C4-2B (cell line): ENCODE measurements around the gene CPN2.

Experiments used
- H3K27ac ChIP-seq: fragments of 450-650 bp; 2 replicates; pipeline ENCODE4 v1.5.1; 2017
- CTCF ChIP-seq: fragments of 450-650 bp; conservative IDR thresholded peaks from 2 replicates; pipeline ENCODE4 v1.5.1; 2017; ENCODE audit warnings: mild to moderate bottlenecking
- ZFX ChIP-seq: fragments of 450-650 bp; IDR thresholded peaks from 2 replicates; pipeline ENCODE4 v1.6.1; 2017

CPN2 gene

GRCh38 chr3:194306109-194306686 lies 44.9 kb downstream of the CPN2 start:
- H3K27ac ChIP-seq, result no peak overlapping the region
- TF ChIP-seq ZFX (no peak), CTCF (no peak)

DNA sequence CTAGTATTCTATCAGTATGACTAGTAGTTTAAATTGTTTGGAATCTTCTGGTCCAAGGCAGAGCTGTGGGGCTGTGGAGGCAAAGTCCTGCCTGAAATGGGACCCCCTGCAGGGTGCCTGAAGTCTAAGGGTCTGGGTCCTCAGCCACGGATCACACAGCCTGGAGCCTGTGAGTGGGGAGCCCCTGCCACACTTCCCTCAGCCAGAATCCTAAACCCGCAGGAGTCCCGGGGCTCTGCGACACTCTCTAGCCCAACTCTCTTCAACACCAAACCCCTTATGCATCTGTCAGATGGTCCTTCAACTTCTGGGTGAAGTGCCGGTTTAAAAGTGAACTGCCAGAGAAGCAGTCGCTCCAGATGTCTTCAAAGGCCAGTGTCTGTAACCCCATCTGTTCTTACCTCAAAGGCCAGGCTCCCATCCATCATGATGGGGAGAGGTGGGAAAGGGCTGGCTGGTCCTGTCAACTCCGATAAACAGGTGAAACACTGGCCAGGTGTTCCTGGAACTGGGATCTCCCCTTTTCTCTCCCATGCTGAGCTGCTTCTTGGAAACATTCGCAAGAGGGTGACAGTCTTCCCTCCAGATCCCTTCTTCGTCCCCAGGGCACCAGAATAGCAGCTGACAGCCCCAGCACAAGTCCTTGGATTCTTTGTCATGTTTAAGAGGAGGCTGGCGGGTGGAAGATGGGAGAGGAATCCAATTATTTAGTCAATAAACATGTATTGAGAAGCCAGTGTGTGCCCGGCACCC lies 45.6 kb downstream of the CPN2 start:
- H3K27ac ChIP-seq, result no peak overlapping the region
- TF ChIP-seq CTCF, result no peak
- TF ChIP-seq ZFX, result no peak

- H3K27ac ChIP-seq, result no peak overlapping the region
- TF ChIP-seq CTCF (no peak), ZFX (no peak)
Measured at GRCh38 chr3:194304186-194304917, 46.8 kb downstream of the CPN2 start.

- no peak overlapping the region for H3K27ac ChIP-seq
- TF ChIP-seq ZFX, result no peak
- no peak for TF ChIP-seq CTCF
Measured at GRCh38 chr3:194303749-194304148, 47.4 kb downstream of the CPN2 start.

DNA sequence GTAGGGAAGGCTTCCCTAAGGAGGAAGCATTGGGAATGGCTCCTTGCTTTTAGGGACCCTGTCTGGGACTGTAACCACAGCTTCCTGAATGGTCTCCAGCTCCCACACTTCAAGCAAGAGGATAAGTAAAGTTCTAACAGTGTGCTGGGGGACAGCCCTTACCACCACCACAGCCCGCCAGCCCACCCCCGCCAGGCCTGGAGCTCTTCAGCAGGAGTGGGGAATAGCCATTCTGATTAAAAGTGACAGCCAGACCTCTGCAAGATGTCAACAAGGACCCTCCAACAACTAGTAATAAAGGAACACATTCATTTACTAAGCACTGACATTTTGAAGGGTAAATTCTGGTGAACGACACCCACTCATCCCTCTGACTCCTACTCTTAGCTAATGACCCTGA lies 49.4 kb downstream of the CPN2 start:
- TF ChIP-seq ZFX (no peak), CTCF (no peak)
- no peak overlapping the region for H3K27ac ChIP-seq

- no peak for TF ChIP-seq CTCF
- TF ChIP-seq ZFX, result no peak
- no peak overlapping the region for H3K27ac ChIP-seq
Measured at GRCh38 chr3:194300936-194301335, 50.2 kb downstream of the CPN2 start.

- TF ChIP-seq ZFX (no peak), CTCF (no peak)
- no peak overlapping the region for H3K27ac ChIP-seq
Measured at GRCh38 chr3:194300382-194300758, 50.8 kb downstream of the CPN2 start.
